Esophagus muscularis mucosa (tissue), 4 donors: Measurements from ENCODE around the gene CUL2. TPM values are rescaled to one million over a fixed set of nuclear protein-coding genes. Genes with fewer than 3 reads are reported as not detected.

Experiments used
- DNase-seq: peaks from one replicate; pipeline ENCODE4 v3.0.0-alpha.2; 2017; ENCODE audit errors: extremely low spot score
- H3K27ac ChIP-seq, 4 donors: fragments of 200-600 bp; sonication (generic); replicated peaks in 1 of 4; 1 replicate in 3 of 4; 2 replicates in 1 of 4; pipeline ENCODE4 v1.5.1; 2016 to 2019; ENCODE audit warnings: mild to moderate bottlenecking in 1 of 4
- H3K27me3 ChIP-seq, 4 donors: fragments of 200-600 bp; sonication (generic); one replicate each; pipeline versions ENCODE4 v1.5.1 to v1.6.0; 2016 to 2019
- H3K36me3 ChIP-seq, 4 donors: fragments of 200-600 bp; sonication (generic); one replicate each; pipeline ENCODE4 v1.5.1; 2016 to 2019
- H3K4me1 ChIP-seq, 4 donors: fragments of 200-600 bp; sonication (generic); one replicate each; pipeline ENCODE4 v1.5.1; 2016 to 2019
- H3K4me3 ChIP-seq, 4 donors: fragments of 200-600 bp; sonication (generic); 1 replicate in 2 of 4; 2 replicates in 2 of 4; pipeline ENCODE4 v1.5.1; 2016 to 2019; ENCODE audit warnings: mild to moderate bottlenecking in 4 of 4, moderate library complexity in 1 of 4
- H3K9me3 ChIP-seq, 4 donors: fragments of 200-600 bp; sonication (generic); 1 replicate in 3 of 4; 2 replicates in 1 of 4; pipeline ENCODE4 v1.5.1; 2016 to 2019
- EP300 ChIP-seq: sonication (generic); formaldehyde crosslinking; IDR thresholded peaks from one replicate; pipeline ENCODE4 v1.6.1; 2017; ENCODE audit warnings: antibody characterized with exemption
- POLR2A ChIP-seq: fragments of 450-650 bp; IDR thresholded peaks from one replicate; pipeline ENCODE4 v1.6.1; 2017; ENCODE audit warnings: antibody characterized with exemption, moderate library complexity, mild to moderate bottlenecking, low read depth
- POLR2AphosphoS5 ChIP-seq, 2 donors: sonication (generic); formaldehyde crosslinking; IDR thresholded peaks; one replicate each; pipeline ENCODE4 v1.6.1; 2017; ENCODE audit warnings: antibody characterized with exemption in 2 of 2
- WGBS: methylation state at CpG from one replicate; pipeline ENCODE4 v1.1.5; 2018; 5-methylcytosine and 5-hydroxymethylcytosine counted together
- intact Hi-C: fragments of 100-400 bp; cut with DNase I; formaldehyde crosslinking; loops from one replicate; pipeline ENCODE4 v1.15.1; 2023
- total RNA-seq, 4 donors: library from RNA; depleted of rRNA; stranded (reverse); fragments of >200 nt; gene quantifications; one replicate each; pipeline versions ENCODE4 v1.1.0 to v1.2.1, GENCODE V29; 2016
- TF ChIP-seq, protein P1 (sequence below), 3 experiments: fragments of 200-600 bp in 2 of 3; fragments of 450-650 bp in 1 of 3; sonication (generic) in 2 of 3; IDR thresholded peaks; one replicate each; pipeline ENCODE4 v1.5.1; 2017 to 2019; ENCODE audit warnings: antibody characterized with exemption in 3 of 3, mild to moderate bottlenecking in 2 of 3, moderate library complexity in 1 of 3

CUL2 gene
- total RNA-seq, 4 donors from 2014 or later: 22.3 to 27.2 (median 23.1) TPM

DNA sequence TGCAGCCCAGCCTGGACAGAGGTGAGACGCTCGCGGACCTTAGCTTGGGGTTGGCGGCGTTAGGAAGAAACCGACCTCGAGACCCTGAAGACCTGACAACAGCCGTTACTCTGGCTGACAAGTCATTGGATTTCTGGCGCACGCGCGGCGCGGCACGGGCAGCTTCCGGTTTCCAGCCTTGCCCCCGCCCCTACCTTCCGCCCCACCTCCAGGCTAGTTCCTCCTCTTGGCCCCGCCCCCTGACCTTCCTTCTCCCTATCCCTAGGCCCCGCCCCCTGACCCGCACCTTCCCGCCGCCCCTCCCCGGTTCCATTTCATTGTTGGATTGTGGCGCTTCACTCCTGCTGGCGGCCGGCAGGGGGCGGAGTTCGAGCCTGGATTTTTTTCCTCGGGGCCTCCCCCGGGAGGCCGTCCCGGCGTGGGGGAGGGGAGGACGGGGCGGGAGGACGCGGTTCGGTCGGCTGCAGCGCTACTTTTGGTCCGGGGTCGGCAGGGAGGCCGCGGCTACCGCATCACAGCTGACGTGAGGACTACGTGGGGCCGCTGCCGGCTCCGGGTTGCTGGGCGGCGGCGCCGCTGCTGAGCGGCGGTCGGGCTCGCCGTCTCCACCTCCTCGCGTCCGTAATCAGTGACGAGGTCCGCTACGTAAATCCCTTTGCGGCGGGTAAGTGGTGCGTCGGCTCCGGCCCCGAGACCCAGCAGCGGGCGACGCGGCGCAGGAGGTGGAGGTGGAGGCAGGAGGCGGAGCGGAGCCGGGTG is 36.6 kb upstream of the CUL2 start, which contains the start of gene CREM:
TSS of gene CREM (plus strand) at position 317 of the 759 bp plus-strand sequence. CDS start 10,990 bp downstream, outside the sequence.
- Histone ChIP-seq H3K4me1 (peaks cover 14 to 42% (median 36%) of the 10 kb centered on the region in 4 donors), H3K9me3 (no peaks in the 10 kb centered on the region), H3K27ac (peak within 1 kb of the TSS; percentile 97 to 100 (median 100)), H3K4me3 (peak within 1 kb of the TSS; percentile 76 to 95 (median 84)), H3K36me3 (no peaks in the 10 kb centered on the region), H3K27me3 (no peaks in the 10 kb centered on the region)
- peak; percentile 100 for DNase-seq
- intact Hi-C loops: loop anchor here (1.0 to 5.0 kb wide), 2 partner anchors 69 to 206 kb away; no protein-coding TSS in a partner anchor
- TF ChIP-seq POLR2A: peak; percentile 94
- TF ChIP-seq POLR2AphosphoS5 (IDR thresholded peaks at IDR 0.05): peak; percentile 100
- TF ChIP-seq EP300: peak; percentile 92
- TF ChIP-seq, protein P1, sequence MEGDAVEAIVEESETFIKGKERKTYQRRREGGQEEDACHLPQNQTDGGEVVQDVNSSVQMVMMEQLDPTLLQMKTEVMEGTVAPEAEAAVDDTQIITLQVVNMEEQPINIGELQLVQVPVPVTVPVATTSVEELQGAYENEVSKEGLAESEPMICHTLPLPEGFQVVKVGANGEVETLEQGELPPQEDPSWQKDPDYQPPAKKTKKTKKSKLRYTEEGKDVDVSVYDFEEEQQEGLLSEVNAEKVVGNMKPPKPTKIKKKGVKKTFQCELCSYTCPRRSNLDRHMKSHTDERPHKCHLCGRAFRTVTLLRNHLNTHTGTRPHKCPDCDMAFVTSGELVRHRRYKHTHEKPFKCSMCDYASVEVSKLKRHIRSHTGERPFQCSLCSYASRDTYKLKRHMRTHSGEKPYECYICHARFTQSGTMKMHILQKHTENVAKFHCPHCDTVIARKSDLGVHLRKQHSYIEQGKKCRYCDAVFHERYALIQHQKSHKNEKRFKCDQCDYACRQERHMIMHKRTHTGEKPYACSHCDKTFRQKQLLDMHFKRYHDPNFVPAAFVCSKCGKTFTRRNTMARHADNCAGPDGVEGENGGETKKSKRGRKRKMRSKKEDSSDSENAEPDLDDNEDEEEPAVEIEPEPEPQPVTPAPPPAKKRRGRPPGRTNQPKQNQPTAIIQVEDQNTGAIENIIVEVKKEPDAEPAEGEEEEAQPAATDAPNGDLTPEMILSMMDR (IDR thresholded peaks at IDR 0.05): peak; percentile 86 to 97 (median 86)
- WGBS: under 1% methylated on average over 37 of the region's 80 CpGs

DNA sequence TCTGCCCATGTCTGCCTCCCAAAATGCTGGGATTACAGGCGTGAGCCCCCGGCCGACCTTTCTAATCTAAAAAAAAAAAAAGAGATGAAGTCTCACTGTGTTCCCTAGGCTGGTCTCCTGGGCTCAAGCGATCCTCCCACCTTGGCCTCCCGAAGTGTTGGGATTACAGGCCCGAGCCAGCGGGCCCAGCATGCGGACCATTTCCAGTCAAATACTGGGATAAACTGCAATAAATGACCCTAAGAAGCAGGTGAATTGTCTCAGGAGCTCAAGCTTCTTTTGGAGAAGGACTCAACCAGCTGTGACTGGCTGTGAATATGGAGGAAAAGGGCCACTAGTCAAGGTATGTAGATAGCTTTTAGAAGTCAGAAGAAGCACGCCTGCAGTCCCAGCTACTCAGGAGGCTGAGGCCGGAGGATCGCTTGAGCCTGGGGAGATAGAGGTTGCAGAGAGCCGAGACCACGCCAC is 36.0 kb upstream of the CUL2 start:
- Histone ChIP-seq H3K27me3 (no peaks in the 10 kb centered on the region), H3K4me1 (peaks cover 14 to 42% (median 34%) of the 10 kb centered on the region in 4 donors), H3K9me3 (no peaks in the 10 kb centered on the region), H3K27ac (peak overlapping the region; percentile 97 to 100 (median 100)), H3K36me3 (no peaks in the 10 kb centered on the region), H3K4me3 (peak overlapping the region; percentile 76 to 95 (median 84))
- WGBS: 71% methylated on average over 13 of the region's 13 CpGs
- TF ChIP-seq, protein P1 (IDR thresholded peaks at IDR 0.05): no peak
- TF ChIP-seq POLR2A (no peak), POLR2AphosphoS5 (IDR thresholded peaks at IDR 0.05) (no peak), EP300 (no peak)
- intact Hi-C loops: loop anchor here (1.0 to 5.0 kb wide), 2 partner anchors 69 to 206 kb away; no protein-coding TSS in a partner anchor
- DNase-seq: no peak

DNA sequence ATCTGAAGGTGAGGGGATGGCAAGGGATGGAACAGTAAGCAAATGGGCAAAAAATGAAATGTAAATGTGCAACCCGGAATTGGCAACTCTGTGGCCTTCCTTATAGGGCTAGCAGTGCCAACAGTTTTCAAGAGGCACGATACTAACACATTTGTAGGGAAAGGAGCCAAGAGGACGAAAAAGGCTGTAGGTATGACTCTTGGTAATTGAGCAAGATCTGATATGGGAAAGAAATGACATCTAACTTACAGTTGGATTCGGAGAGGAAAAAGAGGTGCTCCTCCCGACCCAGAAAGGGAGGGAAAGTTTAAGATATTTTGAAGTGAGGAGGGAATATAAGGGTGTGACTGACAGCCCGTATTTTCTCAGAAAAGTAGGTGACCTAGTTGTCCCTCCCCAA is 34.4 kb upstream of the CUL2 start:
- no peaks in the 10 kb centered on the region for H3K36me3 ChIP-seq
- no peak overlapping the region for H3K4me3 ChIP-seq
- no peak overlapping the region for H3K27ac ChIP-seq
- no peak for DNase-seq
- TF ChIP-seq POLR2AphosphoS5 (IDR thresholded peaks at IDR 0.05) (no peak), POLR2A (no peak), EP300 (no peak)
- TF ChIP-seq, protein P1 (IDR thresholded peaks at IDR 0.05): no peak
- no peaks in the 10 kb centered on the region for H3K9me3 ChIP-seq
- no peaks in the 10 kb centered on the region for H3K27me3 ChIP-seq
- intact Hi-C loops: no loop called here
- 67% methylated on average over 6 of the region's 6 CpGs for whole genome bisulfite sequencing
- H3K4me1 ChIP-seq: peaks cover 14 to 27% (median 24%) of the 10 kb centered on the region in 4 donors

DNA sequence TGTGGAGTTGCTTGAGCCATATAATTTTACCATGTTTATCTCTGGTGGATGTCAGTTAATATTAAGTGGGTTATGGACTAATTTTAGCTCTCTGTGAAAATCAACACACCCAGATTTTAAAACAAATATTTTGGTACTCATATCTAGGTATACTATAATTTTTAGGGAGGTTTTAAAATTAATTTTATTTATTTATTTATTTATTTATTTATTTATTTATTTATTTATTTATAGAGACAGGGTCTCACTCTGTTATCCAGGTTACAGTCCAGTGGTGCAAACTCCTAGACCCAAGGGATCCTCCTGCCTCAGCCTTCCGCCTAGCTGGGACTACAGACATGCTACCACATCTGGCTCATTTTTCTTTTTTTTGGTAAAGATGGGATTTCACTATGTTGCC is 29.2 kb upstream of the CUL2 start:
- intact Hi-C loops: no loop called here
- Histone ChIP-seq H3K27me3 (no peaks in the 10 kb centered on the region), H3K9me3 (no peaks in the 10 kb centered on the region), H3K36me3 (no peaks in the 10 kb centered on the region), H3K27ac (no peak overlapping the region), H3K4me1 (no peaks in the 10 kb centered on the region), H3K4me3 (no peak overlapping the region)
- TF ChIP-seq POLR2A (no peak), EP300 (no peak), POLR2AphosphoS5 (IDR thresholded peaks at IDR 0.05) (no peak)
- TF ChIP-seq, protein P1 (IDR thresholded peaks at IDR 0.05): no peak
- no peak for DNase-seq
- 95% methylated on average over 1 of the region's 1 CpG for WGBS
